PFSK-1 (cell line): ENCODE measurements around the gene SYTL2.

Experiments used
- FOXP2 ChIP-seq: optimal IDR thresholded peaks from 2 replicates; pipeline ENCODE3; 2011; ENCODE audit warnings: borderline replicate concordance, control low read depth, inconsistent platforms; ENCODE audit not compliant: insufficient read depth; ENCODE audit errors: extremely low read length, extremely low read depth
- POLR2AphosphoS5 ChIP-seq: IDR thresholded peaks from 2 replicates; pipeline ENCODE4 v1.6.1; 2012; ENCODE audit warnings: low read depth, mild to moderate bottlenecking, control low read depth, low read length, moderate library complexity
- REST ChIP-seq, 2 experiments: IDR thresholded peaks; 2 replicates each; pipeline versions ENCODE4 v1.6.1 to v1.8.0; 2011 to 2012; ENCODE audit warnings: low read depth in 2 of 2, low read length in 2 of 2, control low read depth in 1 of 2, inconsistent platforms in 1 of 2, mild to moderate bottlenecking in 1 of 2, moderate library complexity in 1 of 2; ENCODE audit not compliant: insufficient read depth in 1 of 2
- SIN3A ChIP-seq: IDR thresholded peaks from 2 replicates; pipeline ENCODE4 v1.6.1; 2012; ENCODE audit warnings: mild to moderate bottlenecking, low read length, moderate library complexity, borderline replicate concordance; ENCODE audit not compliant: insufficient read depth
- TAF1 ChIP-seq: IDR thresholded peaks from 2 replicates; pipeline ENCODE4 v1.6.1; 2012; ENCODE audit warnings: low read length, control low read depth, borderline replicate concordance; ENCODE audit not compliant: insufficient read depth

The SYTL2 gene

GRCh38 chr11:85843929-85844328 is 33.0 kb upstream of the SYTL2 start:
- TF ChIP-seq REST (IDR thresholded peaks at IDR 0.05; ENCODE audit: insufficient read depth in 1 of 2, low read depth in 2 of 2, low read length in 2 of 2) = no peak
- TF ChIP-seq FOXP2 = no peak
- TF ChIP-seq SIN3A = no peak
- no peak for TF ChIP-seq POLR2AphosphoS5
- TF ChIP-seq TAF1 = no peak

- TF ChIP-seq SIN3A (no peak), POLR2AphosphoS5 (no peak), TAF1 (no peak), FOXP2 (no peak), REST (IDR thresholded peaks at IDR 0.05; ENCODE audit: insufficient read depth in 1 of 2, low read depth in 2 of 2, low read length in 2 of 2) (no peak)
These were observed 24.8 kb upstream of the SYTL2 start for GRCh38 chr11:85835729-85836128.

GRCh38 chr11:85835263-85835662 is 24.3 kb upstream of the SYTL2 start:
- no peak for TF ChIP-seq POLR2AphosphoS5
- TF ChIP-seq SIN3A = no peak
- TF ChIP-seq REST (IDR thresholded peaks at IDR 0.05; ENCODE audit: insufficient read depth in 1 of 2, low read depth in 2 of 2, low read length in 2 of 2) = no peak
- no peak for TF ChIP-seq FOXP2
- no peak for TF ChIP-seq TAF1

- no peak for TF ChIP-seq POLR2AphosphoS5
- no peak for TF ChIP-seq REST (IDR thresholded peaks at IDR 0.05; ENCODE audit: insufficient read depth in 1 of 2, low read depth in 2 of 2, low read length in 2 of 2)
- TF ChIP-seq TAF1 = no peak
- no peak for TF ChIP-seq SIN3A
These were observed 20.1 kb upstream of the SYTL2 start for GRCh38 chr11:85831050-85831449.

GRCh38 chr11:85829172-85829571 is 18.2 kb upstream of the SYTL2 start:
- TF ChIP-seq TAF1 (no peak), FOXP2 (no peak), POLR2AphosphoS5 (no peak), REST (IDR thresholded peaks at IDR 0.05; ENCODE audit: insufficient read depth in 1 of 2, low read depth in 2 of 2, low read length in 2 of 2) (no peak), SIN3A (no peak)
